ENCODE data around the gene PCDHGA3.
"Not testable (repeated sequence)": the region's sequence is repeated elsewhere in the genome, so short reads cannot be mapped to it uniquely, and the experiment has no call there.

The PCDHGA3 gene

DNA sequence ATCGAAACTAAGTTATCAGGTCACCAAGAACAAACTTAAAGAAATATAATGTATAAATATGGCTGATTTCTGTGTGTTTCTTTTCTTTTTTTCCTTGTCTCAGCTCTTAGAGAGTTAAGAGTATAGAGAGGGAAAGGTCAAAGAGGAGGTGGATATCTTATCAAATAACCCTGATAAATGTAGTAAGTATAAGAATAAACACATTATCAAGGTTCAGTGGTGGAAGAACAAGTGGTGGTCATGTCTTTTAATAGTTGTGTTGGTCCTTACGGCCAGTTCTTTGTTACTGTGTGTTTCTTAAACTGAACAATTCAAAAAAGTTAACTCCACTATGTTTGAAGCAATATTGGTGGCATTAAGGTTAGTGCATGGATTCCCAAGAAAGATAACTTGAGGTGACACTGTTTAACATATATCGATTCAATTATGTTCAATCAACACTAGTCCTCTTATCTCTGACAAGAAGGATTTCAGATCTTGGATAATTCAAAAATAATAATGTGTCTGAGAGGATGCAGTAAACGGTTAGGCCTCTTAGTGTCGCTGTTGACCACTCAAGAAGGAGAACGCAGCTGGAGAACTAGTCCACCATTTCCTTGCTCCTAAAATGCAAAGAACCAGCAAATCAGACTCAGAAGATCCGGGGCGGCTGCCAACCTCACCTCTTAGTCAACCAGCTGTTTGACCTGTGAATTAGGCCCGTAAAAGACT lies at the start of gene PCDHGA3:
Gene PCDHGA3 (plus strand): TSS at position 588 of the 711 bp plus-strand sequence. CDS start 205 bp downstream, outside the sequence.
- no peak for DNase-seq (ENCODE audit: low read depth in 2 of 2)

DNA sequence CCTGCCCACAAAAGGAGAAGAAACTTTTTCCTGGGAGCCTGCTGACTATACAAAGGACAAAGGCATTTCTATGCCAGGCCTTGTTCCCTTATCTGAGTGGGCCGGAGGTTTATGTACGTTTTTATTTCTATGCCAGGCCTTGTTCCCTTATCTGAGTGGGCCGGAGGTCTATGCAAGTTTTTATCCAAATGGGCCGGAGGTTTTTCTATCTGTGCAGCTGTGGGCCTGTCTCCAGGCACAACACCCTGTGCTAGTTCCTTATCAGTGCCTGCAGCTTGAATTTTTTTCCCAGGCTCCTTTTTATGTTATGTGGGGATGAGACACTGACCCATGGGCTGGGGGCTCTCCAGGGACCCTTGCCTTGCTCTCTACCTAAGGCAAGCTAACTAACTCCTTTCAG lies 45.3 kb upstream of the PCDHGA3 start:
- no peak for DNase-seq (ENCODE audit: low read depth in 2 of 2)

DNA sequence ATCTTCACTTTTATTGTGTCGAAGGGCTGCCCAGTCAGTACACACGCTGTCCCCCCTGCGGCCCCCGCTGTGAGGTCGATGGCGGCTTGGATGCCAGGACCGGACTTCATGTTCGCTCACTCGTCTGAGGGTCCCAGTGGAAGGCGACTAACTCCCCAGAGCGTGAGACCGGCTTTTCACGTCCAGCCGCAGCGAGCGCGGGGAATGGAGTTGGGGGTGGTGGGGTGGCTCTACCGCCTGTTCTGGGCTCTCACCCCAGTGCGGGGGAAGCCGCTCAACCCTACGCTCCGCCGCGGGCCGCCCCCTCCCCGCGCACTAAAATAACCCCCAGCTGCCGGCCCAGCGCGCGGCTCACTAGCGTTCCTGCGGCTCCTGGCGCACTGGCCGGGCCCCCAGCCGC lies 39.9 kb upstream of the PCDHGA3 start, which contains the start of gene SLC25A2:
Gene SLC25A2 (minus strand): TSS at position 294 of the 400 bp plus-strand sequence. CDS start 184 bp downstream, at position 110.
- DNase-seq (ENCODE audit: low read depth in 2 of 2), result no peak

DNA sequence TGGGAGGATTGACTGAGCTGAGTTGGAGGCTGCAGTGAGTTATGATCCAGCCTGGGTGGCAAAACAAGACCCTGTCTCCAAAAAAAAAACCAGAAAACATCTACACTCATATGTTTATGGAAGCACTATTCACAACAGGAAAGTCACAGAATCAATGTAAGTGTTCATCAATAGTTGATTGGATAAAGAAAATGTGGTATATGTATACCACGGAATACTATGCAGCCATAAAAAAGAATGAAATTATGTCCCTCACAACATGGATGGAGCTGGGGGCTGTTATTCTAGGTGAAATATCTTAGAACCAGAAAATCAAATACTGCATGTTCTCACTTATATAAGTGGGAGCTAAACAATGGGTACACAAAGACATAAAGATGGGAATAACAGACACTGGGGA lies 37.0 kb upstream of the PCDHGA3 start:
- no peak for DNase-seq (ENCODE audit: low read depth in 2 of 2)

DNA sequence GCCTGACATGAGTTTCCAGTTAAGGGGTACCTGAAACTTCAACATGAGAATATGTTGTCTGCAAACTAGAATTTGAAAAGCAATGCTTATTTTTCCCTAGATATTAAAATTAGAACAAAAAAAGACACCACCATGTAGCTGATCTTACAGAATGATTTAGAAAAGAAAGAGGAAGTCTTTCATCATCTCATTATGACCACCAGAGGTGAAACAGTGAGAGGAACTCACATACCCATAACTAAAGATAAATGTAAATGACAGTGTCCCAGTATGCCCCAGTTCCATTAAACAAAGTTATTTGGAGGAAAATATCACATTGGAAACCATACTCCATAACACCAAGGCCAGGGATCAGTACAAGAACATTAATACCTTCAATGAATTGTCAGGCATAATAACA lies 29.9 kb upstream of the PCDHGA3 start:
- DNase-seq (ENCODE audit: low read depth in 2 of 2), result no peak

DNA sequence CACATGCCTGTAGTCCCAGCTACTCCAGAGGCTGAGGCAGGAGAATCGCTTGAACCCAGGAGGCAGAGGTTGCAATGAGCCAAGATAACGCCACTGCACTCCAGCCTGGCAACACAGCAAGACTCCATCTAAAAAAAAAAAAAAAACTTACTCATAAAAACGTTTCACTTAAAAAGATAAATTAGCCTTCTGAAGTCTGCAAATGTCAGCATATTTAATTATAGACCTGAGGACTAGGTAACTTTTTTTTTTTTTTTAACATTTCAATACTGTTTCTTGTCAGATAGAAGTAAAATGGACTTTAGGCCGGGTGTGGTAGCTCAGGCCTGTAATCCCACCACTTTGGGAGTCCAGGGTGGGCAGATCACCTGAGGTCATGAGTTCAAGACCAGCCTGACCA lies 26.7 kb upstream of the PCDHGA3 start:
- not testable (repeated sequence) for DNase-seq (ENCODE audit: low read depth in 2 of 2)

DNA sequence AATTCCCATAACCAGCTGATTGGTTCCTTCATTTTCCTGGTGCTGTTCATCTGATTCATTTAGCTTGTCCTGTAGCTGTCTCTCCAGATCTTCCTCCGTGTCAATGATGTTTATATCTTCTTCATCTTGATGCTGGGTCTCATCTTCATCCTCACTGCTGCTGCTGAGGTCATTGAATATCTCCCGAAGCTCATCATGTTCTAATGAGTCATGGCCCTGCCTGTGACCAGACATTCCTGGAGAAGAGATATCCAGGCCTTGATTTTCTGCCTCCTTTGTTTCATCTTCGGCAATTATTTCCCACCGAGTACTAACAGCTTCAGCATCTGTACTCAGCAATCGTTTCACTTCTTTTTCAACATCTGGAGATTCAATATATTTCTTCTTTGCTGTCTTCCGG lies 24.4 kb upstream of the PCDHGA3 start:
- no peak for DNase-seq (ENCODE audit: low read depth in 2 of 2)

DNA sequence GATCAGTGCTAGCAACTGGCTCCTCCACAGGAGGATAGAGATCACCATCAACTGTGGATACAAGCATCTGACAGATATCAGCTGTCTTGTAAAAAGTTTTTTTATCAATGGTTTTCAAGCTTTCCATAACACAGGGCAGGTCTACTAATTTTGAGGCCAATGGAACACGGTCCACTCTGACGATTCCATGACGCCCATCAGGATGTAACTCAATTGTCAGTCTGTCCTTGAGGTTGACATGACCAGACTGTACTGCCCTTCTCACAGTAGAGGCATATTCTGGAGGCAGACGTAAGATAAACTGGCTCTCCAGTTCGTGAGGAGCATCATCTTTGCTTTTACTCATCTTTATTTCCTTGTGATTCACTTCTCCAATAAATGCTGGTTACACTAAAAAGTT lies 23.9 kb upstream of the PCDHGA3 start:
- DNase-seq (ENCODE audit: low read depth in 2 of 2), result no peak

DNA sequence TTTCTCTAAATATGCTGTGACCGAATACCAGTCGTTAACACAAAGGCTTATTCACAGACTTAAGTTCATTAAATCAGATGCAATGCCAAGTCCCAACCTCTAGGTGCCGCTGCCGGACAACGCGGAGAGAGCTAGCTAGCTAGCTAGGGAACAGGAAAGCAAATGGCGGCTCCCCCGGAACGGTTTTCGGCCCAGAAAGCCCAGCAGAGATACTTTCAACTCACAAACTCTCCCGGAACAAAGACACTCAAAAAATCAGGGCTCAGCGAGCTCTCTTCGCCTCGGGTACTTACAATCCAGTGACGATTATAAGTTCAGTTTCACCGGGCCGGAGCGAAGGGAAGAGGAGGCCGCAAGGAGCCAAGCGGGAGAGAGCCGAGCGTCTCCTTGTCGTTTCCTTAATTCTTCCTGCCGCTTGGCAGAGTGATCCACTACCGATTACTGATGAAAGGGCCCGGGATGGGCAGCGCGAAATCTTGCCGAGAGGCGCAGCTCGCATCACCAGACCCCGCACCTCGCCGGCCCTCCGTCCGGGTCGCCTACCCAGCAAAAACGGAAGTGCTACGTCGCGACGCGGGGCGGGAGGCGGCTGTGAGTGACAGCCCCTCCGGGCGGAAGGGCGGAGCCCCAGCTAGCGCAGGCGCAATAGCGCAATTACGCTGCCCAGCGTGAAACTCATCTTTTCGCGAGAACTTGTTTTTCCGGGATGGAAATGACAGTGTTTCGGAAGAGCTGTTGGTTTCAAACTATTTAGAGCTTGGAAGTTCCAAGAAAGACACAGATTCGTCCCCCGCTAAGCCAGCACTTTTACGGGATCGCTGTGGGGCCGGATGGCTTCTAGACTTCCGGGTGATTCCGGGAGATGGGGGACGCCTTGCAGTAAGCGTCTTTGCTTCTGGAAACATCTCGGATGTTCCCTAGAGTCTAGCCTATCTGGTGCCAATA lies 23.1 kb upstream of the PCDHGA3 start, which contains the start of gene TAF7:
Gene TAF7 (minus strand): TSS at position 560 of the 945 bp plus-strand sequence. CDS start 740 bp downstream, outside the sequence.
- peak; percentile 82 to 84 for DNase-seq (ENCODE audit: low read depth in 2 of 2)

DNA sequence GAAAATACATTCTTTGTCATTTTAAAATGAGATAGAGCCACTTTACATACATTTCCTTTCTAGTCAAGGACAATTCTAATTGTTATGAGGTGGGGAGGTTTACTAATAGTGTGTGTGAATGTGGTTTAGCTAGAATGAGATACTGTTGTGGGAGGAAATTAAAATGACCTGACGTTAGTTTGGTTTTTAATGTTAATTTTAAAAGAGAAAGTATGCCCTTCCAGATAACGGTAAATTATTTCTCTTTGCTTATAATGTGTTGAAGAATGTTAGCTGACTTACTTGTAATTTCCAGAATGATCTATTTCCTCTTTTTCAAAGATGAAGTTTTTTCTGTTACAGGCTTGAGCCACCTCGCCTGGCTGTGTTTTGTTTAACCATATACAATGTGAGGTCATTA lies 21.4 kb upstream of the PCDHGA3 start:
- DNase-seq (ENCODE audit: low read depth in 2 of 2), result no peak

DNA sequence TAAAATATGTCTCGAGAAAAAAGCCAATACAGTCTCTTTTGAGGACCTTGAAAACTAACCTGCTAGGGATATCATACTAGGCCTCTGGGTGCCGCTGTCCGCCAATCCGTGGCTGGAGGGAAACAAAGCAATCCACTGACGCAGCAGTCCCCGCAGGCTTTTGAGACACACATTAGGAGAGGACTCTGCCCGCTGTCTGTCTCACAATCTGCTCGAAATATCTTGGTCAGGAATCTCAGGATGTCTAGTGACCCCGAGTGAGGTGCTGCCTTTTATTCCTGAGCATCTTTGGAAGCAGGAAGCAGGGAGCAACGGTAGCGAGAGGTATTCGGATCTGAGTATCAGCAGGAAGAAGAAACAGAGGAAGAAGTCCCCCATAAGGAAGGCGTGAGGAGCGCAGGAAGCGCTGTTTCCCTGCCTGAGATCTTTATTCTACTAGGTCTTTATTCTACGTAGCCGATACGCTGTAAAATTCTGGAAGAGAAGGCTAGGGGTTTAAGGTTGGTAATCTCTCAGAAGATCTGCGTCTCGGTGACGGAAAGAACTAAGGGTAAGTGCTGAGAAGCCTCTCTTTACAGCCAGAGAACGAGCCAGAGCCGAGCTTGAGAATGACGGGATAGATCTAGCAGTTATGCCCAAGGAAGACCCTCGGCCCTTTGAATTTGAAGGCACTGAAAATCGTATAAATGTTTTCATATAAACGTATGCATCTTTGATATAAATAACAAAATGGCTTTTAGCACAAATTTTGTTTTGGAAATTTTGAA lies 17.4 kb upstream of the PCDHGA3 start:
- DNase-seq (ENCODE audit: low read depth in 2 of 2), result peak; percentile 35 to 51

DNA sequence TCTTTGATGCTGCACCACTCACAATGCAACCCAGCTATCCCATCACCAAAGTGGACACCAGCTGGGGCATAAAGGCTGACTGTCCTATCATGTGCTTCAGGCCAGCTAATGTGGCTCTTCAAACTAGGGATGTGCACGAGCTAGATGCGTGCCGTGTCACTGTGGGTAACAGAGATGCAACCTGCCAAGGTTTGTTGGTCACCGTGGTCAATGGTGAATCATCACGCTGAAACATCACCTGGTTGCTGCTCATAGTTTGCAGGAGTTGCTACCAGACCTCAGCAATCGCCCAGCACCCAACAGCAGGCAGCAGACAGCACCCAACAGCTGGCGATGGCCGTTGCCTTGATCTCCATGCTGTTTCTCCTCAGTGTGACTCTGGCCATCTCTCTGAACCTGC lies 15.4 kb upstream of the PCDHGA3 start:
- DNase-seq (ENCODE audit: low read depth in 2 of 2), result no peak

DNA sequence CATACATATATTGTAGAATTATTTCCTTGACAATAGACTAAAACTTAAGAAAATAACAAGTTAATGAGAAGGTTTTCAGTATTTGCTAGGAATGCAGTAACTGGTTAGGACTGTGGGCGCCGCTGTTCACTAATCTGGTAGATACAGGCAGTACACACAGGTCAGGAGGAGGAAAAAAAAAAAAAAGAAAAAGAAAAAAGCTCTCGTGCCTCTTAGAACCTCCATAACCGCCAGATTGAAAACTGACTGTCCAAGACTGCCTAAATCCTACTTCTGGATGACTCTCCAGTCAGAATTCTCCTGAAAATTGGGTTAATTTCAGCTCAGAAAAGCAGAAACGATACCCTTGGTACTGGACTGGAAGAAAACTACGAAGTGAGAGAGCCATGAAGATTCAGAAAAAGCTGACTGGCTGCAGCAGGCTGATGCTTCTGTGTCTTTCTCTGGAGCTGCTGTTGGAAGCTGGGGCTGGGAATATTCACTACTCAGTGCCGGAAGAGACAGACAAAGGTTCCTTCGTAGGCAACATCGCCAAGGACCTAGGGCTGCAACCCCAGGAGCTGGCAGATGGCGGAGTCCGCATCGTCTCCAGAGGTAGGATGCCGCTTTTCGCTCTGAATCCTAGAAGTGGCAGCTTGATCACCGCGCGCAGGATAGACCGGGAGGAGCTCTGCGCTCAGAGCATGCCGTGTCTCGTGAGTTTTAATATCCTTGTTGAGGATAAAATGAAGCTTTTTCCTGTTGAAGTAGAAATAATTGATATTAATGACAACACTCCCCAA lies 13.1 kb upstream of the PCDHGA3 start, which contains the start of gene PCDHGA1:
Gene PCDHGA1 (plus strand): TSS at position 216 of the 782 bp plus-strand sequence.
- no peak for DNase-seq (ENCODE audit: low read depth in 2 of 2)

DNA sequence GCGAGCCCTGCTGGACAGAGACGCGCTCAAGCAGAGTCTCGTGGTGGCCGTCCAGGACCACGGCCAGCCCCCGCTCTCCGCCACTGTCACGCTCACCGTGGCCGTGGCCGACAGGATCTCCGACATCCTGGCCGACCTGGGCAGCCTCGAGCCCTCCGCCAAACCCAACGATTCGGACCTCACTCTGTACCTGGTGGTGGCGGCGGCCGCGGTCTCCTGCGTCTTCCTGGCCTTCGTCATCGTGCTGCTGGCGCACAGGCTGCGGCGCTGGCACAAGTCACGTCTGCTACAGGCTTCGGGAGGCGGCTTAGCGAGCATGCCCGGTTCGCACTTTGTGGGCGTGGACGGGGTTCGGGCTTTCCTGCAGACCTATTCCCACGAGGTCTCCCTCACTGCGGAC lies 11.1 kb upstream of the PCDHGA3 start:
- DNase-seq (ENCODE audit: low read depth in 2 of 2), result not testable (repeated sequence)

DNA sequence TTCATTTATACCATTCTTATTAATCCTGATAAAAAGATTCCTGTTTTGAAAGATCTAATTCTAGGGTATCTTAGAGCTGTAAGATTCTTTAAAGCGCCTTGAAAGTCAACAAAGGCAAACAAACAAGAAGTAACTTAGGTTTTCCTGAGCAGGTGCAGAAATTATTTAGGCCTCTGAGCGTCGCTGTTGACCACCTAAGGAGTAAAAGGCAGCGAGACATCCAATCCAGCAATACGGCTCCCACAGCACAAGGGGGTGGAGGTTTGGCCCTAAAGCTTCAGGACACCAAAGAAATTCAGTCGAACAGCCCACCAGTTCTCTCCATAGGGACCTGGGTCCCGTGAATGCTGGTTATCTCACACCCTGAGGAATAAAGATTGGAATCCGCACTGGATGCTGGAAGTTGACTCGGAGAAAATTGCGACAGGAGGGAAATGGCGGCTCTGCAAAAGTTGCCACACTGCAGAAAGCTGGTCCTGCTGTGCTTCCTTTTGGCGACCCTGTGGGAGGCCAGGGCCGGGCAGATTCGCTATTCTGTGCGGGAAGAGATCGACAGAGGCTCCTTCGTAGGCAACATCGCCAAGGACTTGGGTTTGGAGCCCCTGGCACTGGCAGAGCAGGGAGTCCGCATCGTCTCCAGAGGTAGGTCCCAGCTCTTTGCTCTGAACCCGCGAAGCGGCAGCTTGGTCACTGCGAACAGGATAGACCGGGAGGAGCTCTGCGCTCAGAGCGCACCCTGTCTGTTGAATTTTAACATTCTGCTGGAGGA lies 4.9 kb upstream of the PCDHGA3 start, which contains the start of gene PCDHGA2:
Gene PCDHGA2 (plus strand): TSS at position 223 of the 769 bp plus-strand sequence.
- DNase-seq (ENCODE audit: low read depth in 2 of 2), result no peak

DNA sequence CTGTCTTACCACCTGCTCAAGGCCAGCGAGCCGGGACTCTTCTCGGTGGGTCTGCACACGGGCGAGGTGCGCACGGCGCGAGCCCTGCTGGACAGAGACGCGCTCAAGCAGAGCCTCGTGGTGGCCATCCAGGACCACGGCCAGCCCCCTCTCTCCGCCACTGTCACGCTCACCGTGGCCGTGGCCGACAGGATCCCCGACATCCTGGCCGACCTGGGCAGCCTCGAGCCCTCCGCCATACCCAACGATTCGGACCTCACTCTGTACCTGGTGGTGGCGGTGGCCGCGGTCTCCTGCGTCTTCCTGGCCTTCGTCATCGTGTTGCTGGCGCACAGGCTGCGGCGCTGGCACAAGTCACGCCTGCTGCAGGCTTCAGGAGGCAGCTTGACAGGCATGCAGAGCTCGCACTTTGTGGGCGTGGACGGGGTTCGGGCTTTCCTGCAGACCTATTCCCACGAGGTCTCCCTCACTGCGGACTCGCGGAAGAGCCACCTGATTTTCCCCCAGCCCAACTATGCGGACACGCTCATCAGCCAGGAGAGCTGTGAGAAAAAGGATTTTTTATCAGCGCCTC lies 2.8 kb upstream of the PCDHGA3 start:
- not testable (repeated sequence) for DNase-seq (ENCODE audit: low read depth in 2 of 2)

DNA sequence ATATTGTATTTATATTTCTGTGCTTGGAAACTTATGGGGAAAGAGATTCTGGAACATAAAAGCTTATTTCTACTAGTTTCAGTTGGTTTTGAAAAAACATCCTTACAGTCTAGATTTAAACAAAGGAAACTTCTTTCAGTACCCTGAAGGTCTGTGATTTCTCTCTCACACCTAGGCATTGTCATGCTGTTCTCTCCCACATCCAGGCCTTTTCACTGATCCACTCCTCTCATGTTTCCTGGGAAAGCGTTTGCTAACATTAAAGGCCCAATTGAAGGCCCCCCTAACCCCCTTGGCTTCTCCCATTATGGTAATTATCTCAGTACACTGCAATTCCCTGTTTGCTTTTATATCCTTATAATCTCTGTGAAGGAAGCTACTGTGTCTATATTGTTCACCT lies 856 bp upstream of the PCDHGA3 start:
- no peak for DNase-seq (ENCODE audit: low read depth in 2 of 2)

DNA sequence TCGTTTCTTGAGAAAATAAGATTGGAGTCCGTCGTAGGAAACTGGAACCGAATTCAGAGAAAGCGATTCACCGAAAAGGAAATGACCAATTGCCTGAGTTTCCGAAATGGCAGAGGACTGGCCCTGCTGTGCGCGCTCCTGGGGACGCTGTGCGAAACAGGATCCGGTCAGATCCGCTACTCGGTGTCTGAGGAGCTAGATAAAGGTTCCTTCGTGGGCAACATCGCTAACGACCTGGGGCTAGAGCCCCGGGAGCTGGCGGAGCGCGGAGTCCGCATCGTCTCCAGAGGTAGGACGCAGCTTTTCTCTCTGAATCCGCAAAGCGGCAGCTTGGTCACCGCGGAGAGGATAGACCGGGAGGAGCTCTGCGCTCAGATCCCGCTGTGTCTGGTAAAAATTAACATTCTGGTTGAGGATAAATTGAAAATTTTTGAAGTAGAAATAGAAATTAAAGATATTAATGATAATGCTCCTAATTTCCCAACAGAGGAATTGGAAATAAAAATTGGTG lies 379 bp downstream of the PCDHGA3 start:
- no peak for DNase-seq (ENCODE audit: low read depth in 2 of 2)

DNA sequence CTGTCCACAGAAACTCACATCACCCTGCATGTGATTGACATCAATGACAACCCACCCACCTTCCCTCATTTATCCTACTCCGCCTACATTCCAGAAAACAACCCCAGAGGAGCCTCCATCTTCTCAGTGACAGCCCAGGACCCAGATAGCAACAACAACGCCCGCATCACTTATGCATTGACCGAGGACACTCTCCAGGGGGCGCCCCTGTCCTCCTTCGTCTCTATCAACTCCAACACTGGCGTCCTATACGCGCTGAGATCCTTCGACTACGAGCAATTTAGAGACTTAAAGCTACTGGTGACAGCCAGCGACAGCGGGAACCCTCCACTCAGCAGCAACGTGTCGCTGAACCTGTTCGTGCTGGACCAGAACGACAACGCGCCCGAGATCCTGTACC lies 1.7 kb downstream of the PCDHGA3 start:
- no peak for DNase-seq (ENCODE audit: low read depth in 2 of 2)

Data from stimulated activated CD4-positive, alpha-beta T cell treated with anti-CD3 and anti-CD28 coated beads, Interleukin-12 subunit alpha, Interleukin-12 subunit beta, amount 100 ng/mL, for 24 hours (primary cell).